Ascending aorta (tissue), 2 donors: ENCODE data around the gene METTL25. TPM values are rescaled to one million over a fixed set of nuclear protein-coding genes. Genes with fewer than 3 reads are reported as not detected.

Experiments
- DNase-seq, 2 donors: peaks; one replicate each; pipeline ENCODE4 v3.0.0-alpha.2; 2019; ENCODE audit warnings: low spot score in 2 of 2
- H3K27ac ChIP-seq, 2 donors: fragments of 200-600 bp; sonication (generic); one replicate each; pipeline ENCODE4 v1.5.1; 2016 to 2017; ENCODE audit warnings: mild to moderate bottlenecking in 1 of 2
- H3K27me3 ChIP-seq: fragments of 200-600 bp; sonication (generic); one replicate; pipeline ENCODE4 v1.5.1; 2017
- H3K36me3 ChIP-seq, 2 donors: fragments of 200-600 bp; sonication (generic); one replicate each; pipeline ENCODE4 v1.5.1; 2016
- H3K4me1 ChIP-seq, 2 donors: fragments of 200-600 bp; sonication (generic); one replicate each; pipeline ENCODE4 v1.5.1; 2016 to 2017; ENCODE audit warnings: mild to moderate bottlenecking in 1 of 2
- H3K4me3 ChIP-seq, 2 donors: fragments of 200-600 bp; sonication (generic); one replicate each; pipeline ENCODE4 v1.5.1; 2016 to 2017; ENCODE audit warnings: mild to moderate bottlenecking in 1 of 2
- H3K9me3 ChIP-seq, 2 donors: fragments of 200-600 bp; sonication (generic); one replicate each; pipeline ENCODE4 v1.5.1; 2016
- intact Hi-C: fragments of 100-400 bp; cut with DNase I; formaldehyde crosslinking; loops from one replicate; pipeline ENCODE4 v1.15.1; 2023
- total RNA-seq: library from RNA; depleted of rRNA; stranded (reverse); fragments of >200 nt; gene quantifications from one replicate; pipeline ENCODE4 v1.1.0, GENCODE V29; 2016
- TF ChIP-seq, protein P1 (sequence below), 3 experiments: fragments of 200-600 bp in 2 of 3; fragments of 450-650 bp in 1 of 3; sonication (generic) in 2 of 3; IDR thresholded peaks; one replicate each; pipeline ENCODE4 v1.5.1; 2016 to 2019; ENCODE audit warnings: antibody characterized with exemption in 3 of 3, mild to moderate bottlenecking in 1 of 3, moderate library complexity in 1 of 3

The METTL25 gene
- total RNA-seq, 1 donor from 2014 or later = 2.2 TPM

- Histone ChIP-seq H3K9me3 (no peaks in the 10 kb centered on the region), H3K4me1 (no peaks in the 10 kb centered on the region), H3K27ac (no peak overlapping the region), H3K36me3 (peaks cover 0 to 4% of the 10 kb centered on the region in 2 donors), H3K27me3 (no peaks in the 10 kb centered on the region), H3K4me3 (no peak overlapping the region)
- intact Hi-C loops = no loop called here
- no peak for DNase-seq
- TF ChIP-seq, protein P1, sequence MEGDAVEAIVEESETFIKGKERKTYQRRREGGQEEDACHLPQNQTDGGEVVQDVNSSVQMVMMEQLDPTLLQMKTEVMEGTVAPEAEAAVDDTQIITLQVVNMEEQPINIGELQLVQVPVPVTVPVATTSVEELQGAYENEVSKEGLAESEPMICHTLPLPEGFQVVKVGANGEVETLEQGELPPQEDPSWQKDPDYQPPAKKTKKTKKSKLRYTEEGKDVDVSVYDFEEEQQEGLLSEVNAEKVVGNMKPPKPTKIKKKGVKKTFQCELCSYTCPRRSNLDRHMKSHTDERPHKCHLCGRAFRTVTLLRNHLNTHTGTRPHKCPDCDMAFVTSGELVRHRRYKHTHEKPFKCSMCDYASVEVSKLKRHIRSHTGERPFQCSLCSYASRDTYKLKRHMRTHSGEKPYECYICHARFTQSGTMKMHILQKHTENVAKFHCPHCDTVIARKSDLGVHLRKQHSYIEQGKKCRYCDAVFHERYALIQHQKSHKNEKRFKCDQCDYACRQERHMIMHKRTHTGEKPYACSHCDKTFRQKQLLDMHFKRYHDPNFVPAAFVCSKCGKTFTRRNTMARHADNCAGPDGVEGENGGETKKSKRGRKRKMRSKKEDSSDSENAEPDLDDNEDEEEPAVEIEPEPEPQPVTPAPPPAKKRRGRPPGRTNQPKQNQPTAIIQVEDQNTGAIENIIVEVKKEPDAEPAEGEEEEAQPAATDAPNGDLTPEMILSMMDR (IDR thresholded peaks at IDR 0.05) = no peak
Measured at GRCh38 chr12:82414926-82415325, 56.6 kb downstream of the METTL25 start.

GRCh38 chr12:82415402-82415801 is 57.1 kb downstream of the METTL25 start:
- intact Hi-C loops = no loop called here
- peaks cover 0 to 4% of the 10 kb centered on the region in 2 donors for H3K36me3 ChIP-seq
- TF ChIP-seq, protein P1 (IDR thresholded peaks at IDR 0.05) = no peak
- no peaks in the 10 kb centered on the region for H3K4me1 ChIP-seq
- H3K9me3 ChIP-seq = no peaks in the 10 kb centered on the region
- H3K27ac ChIP-seq = no peak overlapping the region
- DNase-seq = no peak
- H3K4me3 ChIP-seq = no peak overlapping the region
- no peaks in the 10 kb centered on the region for H3K27me3 ChIP-seq

- Histone ChIP-seq H3K9me3 (no peaks in the 10 kb centered on the region), H3K4me1 (no peaks in the 10 kb centered on the region), H3K27ac (no peak overlapping the region), H3K4me3 (no peak overlapping the region), H3K36me3 (no peaks in the 10 kb centered on the region), H3K27me3 (no peaks in the 10 kb centered on the region)
- intact Hi-C loops = no loop called here
- TF ChIP-seq, protein P1 (IDR thresholded peaks at IDR 0.05) = no peak
- DNase-seq = no peak
Measured at GRCh38 chr12:82425241-82425640, 66.9 kb downstream of the METTL25 start.

DNA sequence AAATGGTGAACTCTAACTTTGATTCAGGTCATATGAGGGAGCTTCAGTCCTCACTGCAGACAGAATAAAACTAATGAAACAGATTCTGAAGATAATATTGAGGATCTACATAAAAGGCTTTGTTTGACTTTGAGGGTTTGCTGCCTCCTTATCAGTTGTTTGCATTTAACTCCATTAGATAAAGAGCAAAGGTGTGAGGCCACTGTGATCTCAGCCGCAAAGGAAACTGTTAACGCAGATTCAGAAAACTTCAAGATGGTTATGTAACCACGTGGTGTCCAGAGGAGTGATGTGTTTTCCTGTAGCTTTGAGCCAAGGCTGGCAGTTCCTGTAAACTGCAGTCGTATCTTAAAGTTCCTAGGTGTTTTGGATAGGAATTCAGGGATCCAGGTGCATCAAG is 67.8 kb downstream of the METTL25 start:
- intact Hi-C loops = no loop called here
- DNase-seq = no peak
- Histone ChIP-seq H3K36me3 (no peaks in the 10 kb centered on the region), H3K4me3 (no peak overlapping the region), H3K27me3 (no peaks in the 10 kb centered on the region), H3K27ac (no peak overlapping the region), H3K4me1 (no peaks in the 10 kb centered on the region), H3K9me3 (no peaks in the 10 kb centered on the region)
- TF ChIP-seq, protein P1 (IDR thresholded peaks at IDR 0.05) = no peak

DNA sequence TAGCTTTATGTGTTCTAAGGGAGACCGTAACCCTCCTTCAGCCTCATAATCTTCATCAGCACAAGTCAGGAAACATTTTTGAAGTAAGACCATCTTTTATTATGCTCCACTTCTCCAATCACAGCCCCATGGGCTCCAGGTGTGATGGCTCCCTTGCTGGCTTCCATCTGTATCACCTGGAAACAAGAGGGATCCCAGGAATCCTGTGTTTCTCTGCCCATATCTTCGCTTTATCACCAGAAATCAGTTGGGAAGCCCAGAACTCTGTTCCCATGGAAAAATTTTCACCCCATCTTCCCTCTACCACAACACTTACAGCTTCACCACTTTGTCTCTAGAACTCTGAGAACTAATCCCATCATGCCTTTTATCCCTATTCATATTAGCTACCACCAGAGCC is 68.3 kb downstream of the METTL25 start:
- intact Hi-C loops = no loop called here
- DNase-seq = no peak

More for the DNA sequence above, 68.3 kb downstream of the METTL25 start:
- Histone ChIP-seq H3K27me3 (no peaks in the 10 kb centered on the region), H3K4me3 (no peak overlapping the region), H3K4me1 (no peaks in the 10 kb centered on the region), H3K36me3 (no peaks in the 10 kb centered on the region), H3K9me3 (no peaks in the 10 kb centered on the region), H3K27ac (no peak overlapping the region)
- TF ChIP-seq, protein P1 (IDR thresholded peaks at IDR 0.05) = no peak
